Measurements from ENCODE around the gene SRPRB.
"Not testable (repeated sequence)": the region's sequence is repeated elsewhere in the genome, so short reads cannot be mapped to it uniquely, and the experiment has no call there.

GRCh38 chr3:133780756-133781155 lies 24.9 kb upstream of the SRPRB start:
- TF ChIP-seq POLR2AphosphoS5, POLR2A (IDR thresholded peaks at IDR 0.05; ENCODE audit: low read depth, low read length): not testable (repeated sequence)
